GM21619 (cell line): ENCODE measurements around the gene PCNX4.
"Not testable (repeated sequence)": the region's sequence is repeated elsewhere in the genome, so short reads cannot be mapped to it uniquely, and the experiment has no call there.

Experiments
- ATAC-seq: cut with Tn5 transposase; IDR thresholded peaks from one replicate; pipeline ENCODE4 v1.9.1; 2021; ENCODE audit not compliant: unreplicated experiment

PCNX4 gene

GRCh38 chr14:60091550-60092525 is at the start of gene PCNX4:
TSS of gene PCNX4 (plus strand) at chr14:60091923. CDS start at chr14:60107639, 15,716 bp downstream.
- ATAC-seq: peak; percentile 96

GRCh38 chr14:60047976-60048375 is 43.7 kb upstream of the PCNX4 start:
- ATAC-seq: not testable (repeated sequence)

- ATAC-seq: no peak
Measured at GRCh38 chr14:60051721-60052221, 40.0 kb upstream of the PCNX4 start.

- ATAC-seq: no peak
Measured at GRCh38 chr14:60058087-60058486, 33.6 kb upstream of the PCNX4 start.

- no peak for ATAC-seq
Measured at GRCh38 chr14:60061371-60061770, 30.4 kb upstream of the PCNX4 start.

GRCh38 chr14:60064491-60065072 is 27.1 kb upstream of the PCNX4 start:
- peak; percentile 61 for ATAC-seq

- ATAC-seq: no peak
Measured at GRCh38 chr14:60067882-60068281, 23.8 kb upstream of the PCNX4 start.

- ATAC-seq: no peak
Measured at GRCh38 chr14:60079723-60080122, 12.0 kb upstream of the PCNX4 start.

- ATAC-seq: no peak
Measured at GRCh38 chr14:60085085-60085484, 6.6 kb upstream of the PCNX4 start.

- ATAC-seq: no peak
Measured at GRCh38 chr14:60085693-60086092, 6.0 kb upstream of the PCNX4 start.

GRCh38 chr14:60087668-60088067 is 4.1 kb upstream of the PCNX4 start:
- ATAC-seq: no peak

GRCh38 chr14:60089221-60089620 is 2.5 kb upstream of the PCNX4 start:
- no peak for ATAC-seq

- no peak for ATAC-seq
Measured at GRCh38 chr14:60090864-60091519, 731 bp upstream of the PCNX4 start.

GRCh38 chr14:60092526-60092920 is 800 bp downstream of the PCNX4 start:
- ATAC-seq: no peak

- no peak for ATAC-seq
Measured at GRCh38 chr14:60093080-60093479, 1.4 kb downstream of the PCNX4 start.

GRCh38 chr14:60093606-60094005 is 1.9 kb downstream of the PCNX4 start:
- ATAC-seq: no peak

- ATAC-seq: no peak
Measured at GRCh38 chr14:60094306-60094897, 2.7 kb downstream of the PCNX4 start.

- ATAC-seq: no peak
Measured at GRCh38 chr14:60095231-60095630, 3.5 kb downstream of the PCNX4 start.

GRCh38 chr14:60095781-60096450 is 4.2 kb downstream of the PCNX4 start:
- ATAC-seq: no peak

- no peak for ATAC-seq
Measured at GRCh38 chr14:60097974-60098373, 6.3 kb downstream of the PCNX4 start.

- not testable (repeated sequence) for ATAC-seq
Measured at GRCh38 chr14:60099855-60100254, 8.1 kb downstream of the PCNX4 start.
